ENCODE results near the gene GPR179. TPM values are rescaled to one million over a fixed set of nuclear protein-coding genes. Genes with fewer than 3 reads are reported as not detected.

GPR179 gene
- total RNA-seq, 1 donor from 2014 or later: 0.05 TPM

- no peak for DNase-seq (ENCODE audit: low spot score)
Observed at GRCh38 chr17:38342886-38343607, 709 bp downstream of the GPR179 start.

GRCh38 chr17:38341035-38341721 is 2.6 kb downstream of the GPR179 start:
- no peak for DNase-seq (ENCODE audit: low spot score)

- no peak for DNase-seq (ENCODE audit: low spot score)
Observed at GRCh38 chr17:38339891-38340290, 3.9 kb downstream of the GPR179 start.

- DNase-seq (ENCODE audit: low spot score): no peak
Observed at GRCh38 chr17:38338535-38338934, 5.2 kb downstream of the GPR179 start.

GRCh38 chr17:38338053-38338452 is 5.7 kb downstream of the GPR179 start:
- no peak for DNase-seq (ENCODE audit: low spot score)

- no peak for DNase-seq (ENCODE audit: low spot score)
Observed at GRCh38 chr17:38336838-38337237, 6.9 kb downstream of the GPR179 start.

GRCh38 chr17:38334480-38335364 is 9.0 kb downstream of the GPR179 start:
- DNase-seq (ENCODE audit: low spot score): no peak

GRCh38 chr17:38333635-38334295 is 10.0 kb downstream of the GPR179 start:
- DNase-seq (ENCODE audit: low spot score): no peak

- no peak for DNase-seq (ENCODE audit: low spot score)
Observed at GRCh38 chr17:38332735-38333134, 11.0 kb downstream of the GPR179 start.

- no peak for DNase-seq (ENCODE audit: low spot score)
Observed at GRCh38 chr17:38330941-38331411, 12.8 kb downstream of the GPR179 start.

- DNase-seq (ENCODE audit: low spot score): no peak
Observed at GRCh38 chr17:38329808-38330730, 13.7 kb downstream of the GPR179 start.

GRCh38 chr17:38329284-38329683 is 14.5 kb downstream of the GPR179 start:
- no peak for DNase-seq (ENCODE audit: low spot score)

- no peak for DNase-seq (ENCODE audit: low spot score)
Observed at GRCh38 chr17:38328620-38329019, 15.1 kb downstream of the GPR179 start.

- no peak for DNase-seq (ENCODE audit: low spot score)
Observed at GRCh38 chr17:38327936-38328335, 15.8 kb downstream of the GPR179 start.

GRCh38 chr17:38326996-38327792 is 16.6 kb downstream of the GPR179 start:
- no peak for DNase-seq (ENCODE audit: low spot score)

GRCh38 chr17:38325221-38325851 is 18.4 kb downstream of the GPR179 start:
- no peak for DNase-seq (ENCODE audit: low spot score)

- no peak for DNase-seq (ENCODE audit: low spot score)
Observed at GRCh38 chr17:38324772-38325171, 19.0 kb downstream of the GPR179 start.

GRCh38 chr17:38324141-38324697 is 19.5 kb downstream of the GPR179 start:
- DNase-seq (ENCODE audit: low spot score): no peak

- no peak for DNase-seq (ENCODE audit: low spot score)
Observed at GRCh38 chr17:38322897-38323296, 20.9 kb downstream of the GPR179 start.

Data from ureter (tissue), 1 donor.